Thyroid gland (tissue), 4 donors: ENCODE measurements around the gene ILKAP. TPM values are rescaled to one million over a fixed set of nuclear protein-coding genes. Genes with fewer than 3 reads are reported as not detected.
A peak's percentile ranks its signal among the peaks of the same experiment; 100 is the strongest.

Source experiments
- DNase-seq, 2 donors: peaks; one replicate each; pipeline ENCODE4 v3.0.0-alpha.2; 2019
- H3K27ac ChIP-seq, 3 donors: fragments of 200-600 bp; sonication (generic); 1 replicate in 2 of 3; 2 replicates in 1 of 3; pipeline ENCODE4 v1.5.1; 2016 to 2019; ENCODE audit warnings: mild to moderate bottlenecking in 1 of 3, moderate library complexity in 1 of 3
- H3K27me3 ChIP-seq: fragments of 200-600 bp; sonication (generic); one replicate; pipeline ENCODE4 v1.5.1; 2019
- H3K36me3 ChIP-seq, 2 donors: fragments of 200-600 bp; sonication (generic); one replicate each; pipeline ENCODE4 v1.5.1; 2016 to 2019
- H3K4me1 ChIP-seq, 2 donors: fragments of 200-600 bp; sonication (generic); one replicate each; pipeline ENCODE4 v1.5.1; 2017 to 2019
- H3K4me3 ChIP-seq, 3 donors: fragments of 200-600 bp; sonication (generic); replicated peaks in 1 of 3; 1 replicate in 2 of 3; 2 replicates in 1 of 3; pipeline ENCODE4 v1.5.1; 2016; ENCODE audit warnings: mild to moderate bottlenecking in 1 of 3
- H3K9me3 ChIP-seq: fragments of 200-600 bp; sonication (generic); one replicate; pipeline ENCODE4 v1.5.1; 2017
- POLR2A ChIP-seq, 2 donors: fragments of 450-650 bp; IDR thresholded peaks; one replicate each; pipeline ENCODE4 v1.6.1; 2017; ENCODE audit warnings: antibody characterized with exemption in 2 of 2, mild to moderate bottlenecking in 2 of 2, moderate library complexity in 1 of 2
- WGBS, 2 donors: methylation state at CpG; one replicate each; pipeline ENCODE4 v1.1.5; 2017; 5-methylcytosine and 5-hydroxymethylcytosine counted together
- intact Hi-C: fragments of 100-400 bp; cut with DNase I; formaldehyde crosslinking; loops from one replicate; pipeline ENCODE4 v1.15.1; 2023
- total RNA-seq, 4 donors: library from RNA; depleted of rRNA; stranded (reverse); fragments of >200 nt; gene quantifications; one replicate each; pipeline ENCODE4 v1.2.3, GENCODE V29; 2016
- TF ChIP-seq, protein P1 (sequence below), 6 experiments: fragments of 200-600 bp in 3 of 6; fragments of 450-650 bp in 3 of 6; sonication (generic) in 3 of 6; IDR thresholded peaks; one replicate each; pipeline ENCODE4 v1.5.1; 2016 to 2019; ENCODE audit warnings: antibody characterized with exemption in 6 of 6, mild to moderate bottlenecking in 2 of 6, inconsistent platforms in 1 of 6, moderate library complexity in 1 of 6

Gene ILKAP, protein sequence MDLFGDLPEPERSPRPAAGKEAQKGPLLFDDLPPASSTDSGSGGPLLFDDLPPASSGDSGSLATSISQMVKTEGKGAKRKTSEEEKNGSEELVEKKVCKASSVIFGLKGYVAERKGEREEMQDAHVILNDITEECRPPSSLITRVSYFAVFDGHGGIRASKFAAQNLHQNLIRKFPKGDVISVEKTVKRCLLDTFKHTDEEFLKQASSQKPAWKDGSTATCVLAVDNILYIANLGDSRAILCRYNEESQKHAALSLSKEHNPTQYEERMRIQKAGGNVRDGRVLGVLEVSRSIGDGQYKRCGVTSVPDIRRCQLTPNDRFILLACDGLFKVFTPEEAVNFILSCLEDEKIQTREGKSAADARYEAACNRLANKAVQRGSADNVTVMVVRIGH
- 10 to 100 TPM; 33.4 to 52.0 (median 41.0) TPM for total RNA-seq

- peak within 1 kb of the TSS; percentile 84 to 88 (median 84) for H3K27ac ChIP-seq
- no peaks in the 10 kb centered on the region for H3K9me3 ChIP-seq
- H3K36me3 ChIP-seq, result no peaks in the 10 kb centered on the region
- peak; percentile 90 to 92 for DNase-seq
- peak within 1 kb of the TSS; percentile 51 to 67 (median 64) for H3K4me3 ChIP-seq
- no peaks in the 10 kb centered on the region for H3K27me3 ChIP-seq
- peaks cover 24 to 31% of the 10 kb centered on the region in 2 donors for H3K4me1 ChIP-seq
- intact Hi-C loops, result no loop called here
- TF ChIP-seq POLR2A (IDR thresholded peaks at IDR 0.05), result peak; percentile 47 to 94
- TF ChIP-seq, protein P1, sequence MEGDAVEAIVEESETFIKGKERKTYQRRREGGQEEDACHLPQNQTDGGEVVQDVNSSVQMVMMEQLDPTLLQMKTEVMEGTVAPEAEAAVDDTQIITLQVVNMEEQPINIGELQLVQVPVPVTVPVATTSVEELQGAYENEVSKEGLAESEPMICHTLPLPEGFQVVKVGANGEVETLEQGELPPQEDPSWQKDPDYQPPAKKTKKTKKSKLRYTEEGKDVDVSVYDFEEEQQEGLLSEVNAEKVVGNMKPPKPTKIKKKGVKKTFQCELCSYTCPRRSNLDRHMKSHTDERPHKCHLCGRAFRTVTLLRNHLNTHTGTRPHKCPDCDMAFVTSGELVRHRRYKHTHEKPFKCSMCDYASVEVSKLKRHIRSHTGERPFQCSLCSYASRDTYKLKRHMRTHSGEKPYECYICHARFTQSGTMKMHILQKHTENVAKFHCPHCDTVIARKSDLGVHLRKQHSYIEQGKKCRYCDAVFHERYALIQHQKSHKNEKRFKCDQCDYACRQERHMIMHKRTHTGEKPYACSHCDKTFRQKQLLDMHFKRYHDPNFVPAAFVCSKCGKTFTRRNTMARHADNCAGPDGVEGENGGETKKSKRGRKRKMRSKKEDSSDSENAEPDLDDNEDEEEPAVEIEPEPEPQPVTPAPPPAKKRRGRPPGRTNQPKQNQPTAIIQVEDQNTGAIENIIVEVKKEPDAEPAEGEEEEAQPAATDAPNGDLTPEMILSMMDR (IDR thresholded peaks at IDR 0.05), result peak in 1 of 6 experiments; percentile 4
- WGBS, 2 donors, result 1 to 2% methylated on average over 15 to 36 of the region's 126 CpGs
Observed at GRCh38 chr2:238203094-238203972, at the start of gene ILKAP. Gene ILKAP (minus strand): TSS chr2:238203695. CDS start chr2:238203553, 142 bp downstream.

DNA sequence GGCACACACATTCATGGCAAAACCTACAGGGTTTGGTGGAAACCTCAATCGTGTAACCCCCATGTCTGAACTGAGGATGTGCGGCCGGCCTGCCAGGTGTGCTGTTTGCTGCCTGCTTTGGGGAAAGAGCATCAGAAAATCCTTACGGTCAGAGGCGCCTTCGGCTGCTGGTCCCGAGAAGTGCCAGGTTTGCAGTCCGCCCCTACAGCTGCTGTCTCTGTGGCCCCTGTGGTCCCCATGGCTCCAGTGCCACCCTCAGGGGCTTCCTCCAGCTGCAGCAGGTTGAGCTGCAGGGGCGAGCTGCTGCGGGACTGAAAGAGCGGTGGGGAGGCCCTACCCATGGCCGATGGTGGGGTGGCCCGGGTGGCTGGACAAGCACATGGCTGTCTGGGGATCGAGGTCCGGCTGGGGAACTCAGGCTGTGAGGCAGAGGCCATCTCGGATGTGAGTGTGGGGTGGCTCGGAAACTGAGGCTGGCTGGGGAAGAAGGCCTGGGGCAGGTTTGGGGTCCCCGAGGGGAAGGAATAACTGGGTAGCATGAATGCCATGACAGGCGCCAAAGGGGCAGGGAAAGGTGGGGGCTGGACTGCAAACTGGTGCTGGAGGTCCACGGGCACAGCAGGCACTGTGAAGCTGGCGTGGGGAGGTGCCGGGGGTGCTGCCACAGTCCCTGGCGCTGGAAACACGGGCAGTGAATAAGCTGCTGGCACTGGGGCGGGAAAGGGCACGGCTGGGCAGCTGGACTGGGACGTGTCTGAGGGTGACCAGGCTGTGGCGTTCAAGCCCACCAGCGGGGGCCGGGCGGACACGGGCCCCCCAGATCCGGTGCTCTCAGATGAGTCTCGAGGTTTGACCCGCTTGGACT, 49.5 kb upstream of the ILKAP start:
- intact Hi-C loops, result loop anchor here (10.0 kb wide), 1 partner anchor 288 kb away; the partner anchor contains the start of gene UBE2F
- Histone ChIP-seq H3K27me3 (no peaks in the 10 kb centered on the region), H3K9me3 (no peaks in the 10 kb centered on the region), H3K4me1 (no peaks in the 10 kb centered on the region), H3K36me3 (peaks cover 49 to 69% of the 10 kb centered on the region in 2 donors), H3K4me3 (no peak overlapping the region), H3K27ac (no peak overlapping the region)
- TF ChIP-seq, protein P1 (IDR thresholded peaks at IDR 0.05), result no peak
- 96% methylated on average over 32 to 33 of the region's 35 CpGs for WGBS, 2 donors
- no peak for DNase-seq

DNA sequence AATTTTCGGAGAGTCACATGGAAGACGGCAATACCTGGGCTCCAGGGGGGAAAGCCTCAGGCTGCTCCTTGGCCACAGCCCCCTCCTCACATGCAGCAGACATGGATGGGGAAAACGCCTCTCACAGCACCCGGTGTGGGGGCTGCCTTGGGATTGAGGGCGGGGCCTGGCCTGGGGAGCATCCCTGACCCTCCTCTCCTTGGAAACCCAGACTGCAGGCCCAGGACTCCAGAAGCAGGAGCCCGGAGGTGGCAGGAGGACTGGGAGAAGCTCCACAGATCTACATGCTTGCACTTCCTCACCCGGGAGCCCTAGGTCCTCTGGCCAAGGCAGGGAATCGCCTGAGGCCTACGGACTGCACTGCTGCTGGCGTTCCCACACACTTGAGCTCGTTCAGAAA, 48.5 kb upstream of the ILKAP start:
- intact Hi-C loops, result loop anchor here (10.0 kb wide), 1 partner anchor 287 kb away; the partner anchor contains the start of gene UBE2F
- WGBS, 2 donors, result 94 to 95% methylated on average over 6 to 11 of the region's 11 CpGs
- Histone ChIP-seq H3K36me3 (peaks cover 46 to 74% of the 10 kb centered on the region in 2 donors), H3K27ac (no peak overlapping the region), H3K9me3 (no peaks in the 10 kb centered on the region), H3K27me3 (no peaks in the 10 kb centered on the region), H3K4me3 (no peak overlapping the region), H3K4me1 (no peaks in the 10 kb centered on the region)
- DNase-seq, result no peak
- TF ChIP-seq, protein P1 (IDR thresholded peaks at IDR 0.05), result no peak
- no peak for TF ChIP-seq POLR2A (IDR thresholded peaks at IDR 0.05)

GRCh38 chr2:238251331-238251730, 47.8 kb upstream of the ILKAP start:
- intact Hi-C loops, result loop anchor here (10.0 kb wide), 1 partner anchor 287 kb away; the partner anchor contains the start of gene UBE2F
- 87 to 88% methylated on average over 6 to 8 of the region's 12 CpGs for WGBS, 2 donors

More at GRCh38 chr2:238251331-238251730, 47.8 kb upstream of the ILKAP start:
- H3K4me1 ChIP-seq, result no peaks in the 10 kb centered on the region
- H3K27me3 ChIP-seq, result no peaks in the 10 kb centered on the region
- H3K9me3 ChIP-seq, result no peaks in the 10 kb centered on the region
- no peak overlapping the region for H3K4me3 ChIP-seq
- TF ChIP-seq, protein P1 (IDR thresholded peaks at IDR 0.05), result no peak
- no peak for TF ChIP-seq POLR2A (IDR thresholded peaks at IDR 0.05)
- peaks cover 46 to 74% of the 10 kb centered on the region in 2 donors for H3K36me3 ChIP-seq
- DNase-seq, result no peak
- H3K27ac ChIP-seq, result no peak overlapping the region
